Activated CD8-positive, alpha-beta memory T cell treated with anti-CD3 and anti-CD28 coated beads, Interleukin-2, amount 50 U/mL, for 48 hours (primary cell): ENCODE measurements around the gene LRRC8A.
"Not testable (repeated sequence)": the region's sequence is repeated elsewhere in the genome, so short reads cannot be mapped to it uniquely, and the experiment has no call there.

ENCODE experiments used
- DNase-seq: peaks from one replicate; pipeline ENCODE4 v3.0.0-alpha.2; 2020

Gene LRRC8A

GRCh38 chr9:128870128-128870940 lies 11.6 kb upstream of the LRRC8A start:
- DNase-seq: no peak

- not testable (repeated sequence) for DNase-seq
These were observed 11.0 kb upstream of the LRRC8A start for GRCh38 chr9:128870941-128871265.

GRCh38 chr9:128877852-128878251 lies 4.1 kb upstream of the LRRC8A start:
- DNase-seq: no peak

GRCh38 chr9:128882677-128883603 lies 1.0 kb downstream of the LRRC8A start:
- no peak for DNase-seq

GRCh38 chr9:128884164-128884563 lies 2.2 kb downstream of the LRRC8A start:
- no peak for DNase-seq

GRCh38 chr9:128885376-128885775 lies 3.4 kb downstream of the LRRC8A start:
- DNase-seq: no peak

GRCh38 chr9:128885798-128886197 lies 3.9 kb downstream of the LRRC8A start:
- no peak for DNase-seq

- DNase-seq: no peak
These were observed 4.4 kb downstream of the LRRC8A start for GRCh38 chr9:128886211-128886891.

- DNase-seq: no peak
These were observed 5.1 kb downstream of the LRRC8A start for GRCh38 chr9:128887049-128887448.

- no peak for DNase-seq
These were observed 6.0 kb downstream of the LRRC8A start for GRCh38 chr9:128887914-128888350.

GRCh38 chr9:128891321-128892220 lies 9.6 kb downstream of the LRRC8A start:
- no peak for DNase-seq

GRCh38 chr9:128892221-128892921 lies 10.4 kb downstream of the LRRC8A start:
- DNase-seq: no peak

GRCh38 chr9:128893354-128893753 lies 11.4 kb downstream of the LRRC8A start:
- DNase-seq: no peak

- no peak for DNase-seq
These were observed 12.8 kb downstream of the LRRC8A start for GRCh38 chr9:128894764-128895163.

GRCh38 chr9:128895556-128895955 lies 13.6 kb downstream of the LRRC8A start:
- DNase-seq: no peak

- no peak for DNase-seq
These were observed 16.4 kb downstream of the LRRC8A start for GRCh38 chr9:128898382-128898781.

- no peak for DNase-seq
These were observed 17.1 kb downstream of the LRRC8A start for GRCh38 chr9:128898845-128899565.

- DNase-seq: no peak
These were observed 17.8 kb downstream of the LRRC8A start for GRCh38 chr9:128899566-128900322.

GRCh38 chr9:128901379-128901778 lies 19.4 kb downstream of the LRRC8A start:
- DNase-seq: no peak

GRCh38 chr9:128901822-128902221 lies 19.9 kb downstream of the LRRC8A start:
- DNase-seq: no peak
